ENCODE results near the gene LYRM9.
"Not testable (repeated sequence)": the region's sequence is repeated elsewhere in the genome, so short reads cannot be mapped to it uniquely, and the experiment has no call there.

The LYRM9 gene

DNA sequence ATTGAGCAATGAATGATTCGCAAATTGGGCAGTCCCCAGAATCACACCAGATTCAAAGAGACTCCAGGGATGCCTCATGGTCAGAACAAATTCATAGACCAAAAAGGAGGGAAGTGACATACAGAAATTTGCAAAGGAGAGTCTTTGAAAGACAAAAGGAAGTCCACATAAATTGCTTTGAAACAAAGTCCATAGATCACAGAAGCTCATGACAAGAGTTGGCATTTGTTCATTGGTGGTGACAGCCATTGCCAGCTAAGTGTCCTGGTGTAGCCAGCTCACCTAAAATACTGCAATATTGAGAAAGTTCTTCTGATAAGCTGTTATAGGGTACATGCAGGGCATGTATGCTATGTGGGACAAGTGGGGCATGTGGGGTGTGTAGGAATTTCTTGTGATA is 55.4 kb downstream of the LYRM9 start:
- not testable (repeated sequence) for DNase-seq

DNA sequence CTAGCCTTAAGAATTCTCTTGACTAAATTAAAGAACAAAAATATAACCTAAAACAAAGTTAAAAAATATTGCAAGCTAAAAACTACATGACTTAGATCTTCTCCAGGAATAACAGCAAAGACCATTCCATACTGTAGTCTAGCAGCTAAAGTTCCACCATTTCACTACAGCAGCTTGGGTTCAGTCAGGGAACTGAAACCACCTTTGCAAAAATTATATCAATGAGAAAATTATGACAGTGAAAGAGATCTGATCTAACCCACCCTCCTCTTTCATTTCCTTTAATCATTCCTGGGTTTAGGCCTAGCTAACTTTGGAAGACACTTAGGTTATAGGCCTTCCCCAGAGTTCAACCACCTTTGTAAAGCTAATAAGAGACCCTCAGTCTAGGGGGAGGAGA is 56.5 kb downstream of the LYRM9 start:
- no peak for DNase-seq

DNA sequence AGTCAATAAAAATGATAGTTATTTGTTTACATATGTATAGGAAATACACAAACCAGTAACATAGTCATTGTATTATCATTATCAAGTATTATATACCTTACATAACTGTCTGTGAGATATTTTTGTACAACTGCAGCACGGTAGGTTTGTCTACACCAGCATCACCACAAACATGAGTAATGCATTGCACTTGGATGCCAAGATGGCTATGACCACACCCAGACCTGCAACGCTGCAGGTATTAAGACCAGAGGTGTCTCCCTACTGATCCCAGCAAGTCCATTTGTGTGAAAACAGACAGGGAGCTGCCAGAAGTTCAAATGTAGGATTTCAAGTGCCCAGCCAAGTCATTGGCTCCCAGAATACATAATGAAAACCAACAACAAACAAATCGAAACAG is 58.6 kb downstream of the LYRM9 start:
- no peak for DNase-seq

DNA sequence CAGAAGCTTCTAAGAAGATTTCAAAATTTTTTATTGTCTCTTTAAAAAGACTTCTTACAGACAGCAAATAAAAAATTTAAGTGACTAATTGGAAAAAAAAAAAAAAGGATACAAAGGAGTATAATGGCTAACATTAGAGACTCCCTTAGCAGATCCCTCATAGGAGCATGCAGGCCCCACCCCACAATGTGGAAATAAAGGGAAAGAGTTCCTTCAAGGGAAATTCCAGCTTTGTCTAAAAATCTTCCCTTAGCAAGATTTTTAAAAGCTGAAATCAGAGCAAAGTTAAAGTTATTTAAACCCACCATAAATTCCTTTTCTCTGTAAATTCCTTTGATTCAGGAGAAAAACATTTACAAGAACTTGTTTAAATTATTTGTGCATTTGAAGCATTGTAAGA is 60.3 kb downstream of the LYRM9 start:
- no peak for DNase-seq

DNA sequence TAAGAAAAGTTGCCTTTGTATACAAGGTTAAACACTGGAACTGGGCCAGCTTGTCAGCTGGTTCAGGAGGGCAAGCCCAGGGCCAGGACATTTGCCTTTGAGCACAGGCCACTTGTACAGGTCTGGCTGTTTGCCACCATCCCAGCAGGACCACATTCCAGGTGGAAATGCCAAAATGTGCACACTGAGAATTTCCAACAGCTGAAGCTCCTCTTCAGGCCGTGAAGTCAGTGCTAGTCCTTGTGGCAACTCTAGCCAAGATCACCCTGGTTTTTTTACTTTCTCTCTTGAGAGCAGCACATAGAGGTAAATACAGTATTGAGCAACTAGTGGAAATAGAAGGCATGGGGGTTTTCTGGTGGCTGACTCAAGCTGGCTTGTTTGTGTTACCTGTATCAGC is 63.3 kb downstream of the LYRM9 start:
- not testable (repeated sequence) for DNase-seq

DNA sequence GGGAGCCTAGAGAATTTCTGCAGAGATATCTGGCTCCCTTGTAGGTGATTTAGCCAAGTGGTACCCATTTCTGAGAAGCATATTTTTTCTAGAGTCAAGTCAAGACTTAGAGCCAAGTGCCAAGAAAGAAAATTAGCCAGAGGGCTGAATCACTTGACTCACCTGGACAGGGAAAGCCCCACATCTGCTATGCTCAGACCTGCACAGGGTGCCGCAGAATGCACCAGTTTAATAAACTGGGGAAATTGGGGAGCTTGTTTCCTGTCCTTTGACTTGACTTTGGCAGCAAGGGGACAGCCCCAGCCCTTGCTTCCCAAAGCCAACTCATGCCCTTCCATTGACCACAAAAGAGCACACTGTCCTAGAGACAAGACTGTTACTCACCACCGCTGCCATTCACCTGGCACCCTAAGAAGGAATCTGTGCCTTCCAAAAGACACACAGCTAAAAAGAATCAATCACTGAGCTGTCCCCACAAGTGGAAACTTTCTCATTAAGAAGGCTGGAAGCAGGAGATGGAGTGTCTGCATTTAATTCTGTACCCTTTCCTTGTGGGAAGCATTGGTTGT is 63.9 kb downstream of the LYRM9 start:
- not testable (repeated sequence) for DNase-seq
